Choroid plexus epithelial cell (primary cell): ENCODE measurements around the gene A2ML1.
"Not testable (repeated sequence)": the region's sequence is repeated elsewhere in the genome, so short reads cannot be mapped to it uniquely, and the experiment has no call there.

Experiments
- DNase-seq: peaks from one replicate; pipeline ENCODE4 v3.0.0-alpha.2; 2010; ENCODE audit warnings: low read depth
- H3K4me3 ChIP-seq: 2 replicates; pipeline ENCODE4 v1.5.1; 2011; ENCODE audit warnings: low read depth, mild to moderate bottlenecking, control low read depth, low read length, moderate library complexity
- CTCF ChIP-seq: conservative IDR thresholded peaks from 2 replicates; pipeline ENCODE4 v1.5.1; 2011; ENCODE audit warnings: low read depth, mild to moderate bottlenecking, control low read depth, inconsistent platforms, low read length, moderate library complexity

A2ML1 gene

GRCh38 chr12:8785499-8785898, 36.9 kb upstream of the A2ML1 start:
- TF ChIP-seq CTCF: no peak
- H3K4me3 ChIP-seq: no peak overlapping the region
- DNase-seq: no peak

GRCh38 chr12:8787206-8787605, 35.2 kb upstream of the A2ML1 start:
- not testable (repeated sequence) for DNase-seq, H3K4me3 ChIP-seq

GRCh38 chr12:8788706-8789105, 33.7 kb upstream of the A2ML1 start:
- not testable (repeated sequence) for H3K4me3 ChIP-seq, DNase-seq

GRCh38 chr12:8789341-8790013, 32.9 kb upstream of the A2ML1 start:
- DNase-seq, H3K4me3 ChIP-seq: not testable (repeated sequence)

GRCh38 chr12:8793226-8793625, 29.2 kb upstream of the A2ML1 start:
- not testable (repeated sequence) for H3K4me3 ChIP-seq, DNase-seq

- not testable (repeated sequence) for DNase-seq, H3K4me3 ChIP-seq
Observed at GRCh38 chr12:8794611-8795010, 27.8 kb upstream of the A2ML1 start.

GRCh38 chr12:8796831-8797626, 25.4 kb upstream of the A2ML1 start:
- DNase-seq: no peak
- no peak for TF ChIP-seq CTCF

GRCh38 chr12:8801213-8801612, 21.2 kb upstream of the A2ML1 start:
- DNase-seq, H3K4me3 ChIP-seq: not testable (repeated sequence)

More at GRCh38 chr12:8796831-8797626, 25.4 kb upstream of the A2ML1 start:
- no peak overlapping the region for H3K4me3 ChIP-seq

GRCh38 chr12:8804833-8805232, 17.6 kb upstream of the A2ML1 start:
- not testable (repeated sequence) for DNase-seq, H3K4me3 ChIP-seq

GRCh38 chr12:8805487-8805886, 16.9 kb upstream of the A2ML1 start:
- not testable (repeated sequence) for H3K4me3 ChIP-seq, DNase-seq

- H3K4me3 ChIP-seq: not testable (repeated sequence)
- DNase-seq: peak; percentile 15
Observed at GRCh38 chr12:8807084-8807483, 15.3 kb upstream of the A2ML1 start.

GRCh38 chr12:8810112-8810511, 12.3 kb upstream of the A2ML1 start:
- H3K4me3 ChIP-seq, DNase-seq: not testable (repeated sequence)
